GM23338 (cell line): ENCODE results near the gene VSIR. TPM values are rescaled to one million over a fixed set of nuclear protein-coding genes. Genes with fewer than 3 reads are reported as not detected.

Experiments used
- ATAC-seq: fragments of 200-7000 bp; cut with Tn5 transposase; 3 replicates; pipeline ENCODE4 v1.9.1; 2020
- DNase-seq: peaks from one replicate; pipeline ENCODE4 v3.0.0-alpha.2; 2015; ENCODE audit warnings: low spot score
- H2AFZ ChIP-seq: fragments of 200-600 bp; sonication (generic); 2 replicates; pipeline ENCODE4 v1.8.0; 2016; ENCODE audit warnings: antibody characterized with exemption, mild to moderate bottlenecking, moderate library complexity
- H3F3A ChIP-seq: fragments of 200-600 bp; sonication (generic); replicated peaks from 2 replicates; pipeline ENCODE4 v1.8.0; 2017; ENCODE audit warnings: antibody characterized with exemption, mixed run types, low read depth
- H3K27ac ChIP-seq: fragments of 200-600 bp; sonication (generic); 2 replicates; pipeline ENCODE4 v1.6.1; 2016; ENCODE audit warnings: low read depth
- H3K27me3 ChIP-seq: fragments of 200-600 bp; sonication (generic); 2 replicates; pipeline ENCODE4 v1.8.0; 2016; ENCODE audit warnings: mild to moderate bottlenecking, mixed run types, moderate library complexity; ENCODE audit not compliant: insufficient read depth
- H3K36me3 ChIP-seq: fragments of 200-600 bp; sonication (generic); 2 replicates; pipeline ENCODE4 v1.8.0; 2016; ENCODE audit warnings: mild to moderate bottlenecking; ENCODE audit not compliant: insufficient read depth
- H3K4me1 ChIP-seq: fragments of 200-600 bp; sonication (generic); 2 replicates; pipeline ENCODE4 v1.8.0; 2016; ENCODE audit warnings: mild to moderate bottlenecking, moderate library complexity; ENCODE audit not compliant: insufficient read depth
- H3K4me2 ChIP-seq: fragments of 200-600 bp; sonication (generic); 2 replicates; pipeline ENCODE4 v1.7.1; 2017; ENCODE audit warnings: mixed run types
- H3K4me3 ChIP-seq: fragments of 200-600 bp; sonication (generic); 2 replicates; pipeline ENCODE4 v1.6.1; 2016; ENCODE audit warnings: mixed run types
- H3K79me2 ChIP-seq: fragments of 200-600 bp; sonication (generic); replicated peaks from 2 replicates; pipeline ENCODE4 v1.8.0; 2017; ENCODE audit warnings: mild to moderate bottlenecking; ENCODE audit not compliant: insufficient read depth
- H3K9me2 ChIP-seq: fragments of 200-600 bp; sonication (generic); 2 replicates; pipeline ENCODE4 v1.8.0; 2017; ENCODE audit not compliant: insufficient read depth
- H4K20me1 ChIP-seq: fragments of 200-600 bp; sonication (generic); replicated peaks from 2 replicates; pipeline ENCODE4 v1.8.0; 2017; ENCODE audit warnings: mild to moderate bottlenecking; ENCODE audit not compliant: insufficient read depth
- H3K27ac Mint-ChIP-seq: 2 replicates; pipeline ENCODE4 v1.8.0; 2020; ENCODE audit warnings: inconsistent platforms, mild to moderate bottlenecking, moderate library complexity, mixed read lengths
- H3K27me3 Mint-ChIP-seq: 3 replicates; pipeline ENCODE4 v1.8.0; 2022; ENCODE audit warnings: low read depth, mild to moderate bottlenecking, moderate library complexity, mixed read lengths, inconsistent platforms; ENCODE audit not compliant: insufficient read depth, poor library complexity
- H3K36me3 Mint-ChIP-seq: 3 replicates; pipeline ENCODE4 v1.8.0; 2021; ENCODE audit warnings: low read depth, mild to moderate bottlenecking, inconsistent platforms, moderate library complexity, mixed read lengths
- H3K4me1 Mint-ChIP-seq: 3 replicates; pipeline ENCODE4 v1.8.0; 2020; ENCODE audit warnings: mild to moderate bottlenecking, inconsistent platforms, mixed read lengths
- H3K4me3 Mint-ChIP-seq: 3 replicates; pipeline ENCODE4 v1.8.0; 2021; ENCODE audit warnings: moderate library complexity, mild to moderate bottlenecking, inconsistent platforms, mixed read lengths
- H3K9me3 Mint-ChIP-seq: 3 replicates; pipeline ENCODE4 v1.8.0; 2020; ENCODE audit warnings: moderate library complexity, mild to moderate bottlenecking, inconsistent platforms, mixed read lengths
- CREB1 ChIP-seq: fragments of 250-450 bp; sonication (Bioruptor Pico); IDR thresholded peaks from 2 replicates; pipeline ENCODE4 v1.5.0; 2020; ENCODE audit warnings: low read depth, mild to moderate bottlenecking, moderate library complexity
- CTCF ChIP-seq, 2 experiments: fragments of 200-600 bp in 1 of 2; sonication (generic) in 1 of 2; conservative IDR thresholded peaks; 2 replicates each; pipeline versions ENCODE4 v1.5.1 to v1.6.1; 2016 to 2017; ENCODE audit warnings: antibody characterized with exemption in 2 of 2, low read depth in 2 of 2, mild to moderate bottlenecking in 2 of 2, moderate library complexity in 1 of 2
- EZH2 ChIP-seq: fragments of 200-600 bp; sonication (generic); IDR thresholded peaks from one replicate; pipeline ENCODE4 v1.8.0; 2017; ENCODE audit warnings: antibody characterized with exemption, mild to moderate bottlenecking, low read depth; ENCODE audit not compliant: unreplicated experiment
- EZH2phosphoT487 ChIP-seq: fragments of 200-600 bp; sonication (generic); IDR thresholded peaks from one replicate; pipeline ENCODE4 v1.8.1; 2018; ENCODE audit warnings: antibody characterized with exemption; ENCODE audit not compliant: unreplicated experiment
- JUNB ChIP-seq: IDR thresholded peaks from one replicate; pipeline ENCODE4 v1.6.1; 2016; ENCODE audit warnings: antibody characterized with exemption; ENCODE audit not compliant: unreplicated experiment
- NANOG ChIP-seq: IDR thresholded peaks from 2 replicates; pipeline ENCODE4 v1.6.1; 2016; ENCODE audit warnings: antibody characterized with exemption, borderline replicate concordance
- POLR2AphosphoS5 ChIP-seq: IDR thresholded peaks from 2 replicates; pipeline ENCODE4 v1.6.1; 2016; ENCODE audit warnings: antibody characterized with exemption, low read depth
- REST ChIP-seq: IDR thresholded peaks from one replicate; pipeline ENCODE4 v1.6.1; 2018; ENCODE audit warnings: antibody characterized with exemption; ENCODE audit not compliant: unreplicated experiment
- STAT1 ChIP-seq: IDR thresholded peaks from one replicate; pipeline ENCODE4 v1.6.1; 2016; ENCODE audit warnings: antibody characterized with exemption; ENCODE audit not compliant: unreplicated experiment
- ZNF114 ChIP-seq: fragments of 250-450 bp; sonication (Bioruptor Pico); IDR thresholded peaks from 2 replicates; pipeline ENCODE4 v1.5.0; 2020; ENCODE audit warnings: mild to moderate bottlenecking, moderate library complexity
- ZNF331 ChIP-seq: fragments of 250-450 bp; sonication (Bioruptor Pico); IDR thresholded peaks from 2 replicates; pipeline ENCODE4 v1.5.0; 2020; ENCODE audit warnings: low read depth, mild to moderate bottlenecking, moderate library complexity
- polyA plus RNA-seq: library from polyadenylated mRNA; unstranded; fragments of >200 nt; fragmentation: Nextera tagmentation; extraction: Ambion mirVana; gene quantifications from 2 replicates; pipeline ENCODE4 v1.2.1, GENCODE V29; 2016
- total RNA-seq: library from RNA; depleted of rRNA; stranded (reverse); fragments of >200 nt; shearing (Covaris generic); gene quantifications from 2 replicates; pipeline ENCODE4 v1.2.3, GENCODE V29; 2014
- TF ChIP-seq, protein P1 (sequence below): fragments of 250-450 bp; sonication (Bioruptor Pico); IDR thresholded peaks from 2 replicates; pipeline ENCODE4 v1.5.0; 2020; ENCODE audit warnings: mild to moderate bottlenecking, moderate library complexity
- TF ChIP-seq, protein P2 (sequence below): IDR thresholded peaks from 2 replicates; pipeline ENCODE4 v1.6.1; 2016; ENCODE audit warnings: antibody characterized with exemption

VSIR gene
- total and polyA plus RNA-seq, 2 experiments from 2014 or later = 0.10 to 0.74 TPM

DNA sequence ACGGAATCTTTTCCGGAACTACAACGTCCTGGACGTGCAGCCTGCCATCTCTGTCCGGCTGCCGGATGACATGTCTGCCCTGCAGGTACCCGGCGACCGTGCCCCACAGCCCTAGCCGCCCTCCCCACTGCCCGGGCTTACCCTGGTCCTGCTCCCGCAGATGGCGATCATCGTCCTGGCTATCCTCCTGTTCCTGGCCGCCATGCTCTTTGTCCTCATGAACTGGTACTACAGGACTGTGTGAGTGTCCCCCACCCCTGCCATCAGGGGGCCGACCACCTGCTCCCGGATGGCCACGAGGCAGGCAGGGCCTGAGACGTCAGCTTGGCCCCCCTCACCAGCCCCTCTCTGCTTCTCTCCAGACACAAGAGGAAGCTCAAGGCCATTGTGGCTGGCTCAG is 38.0 kb upstream of the VSIR start:
- H3K4me2 ChIP-seq = no peak overlapping the region
- no peak overlapping the region for H3K4me3 ChIP-seq
- H3K79me2 ChIP-seq = no peaks in the 10 kb centered on the region
- no peak overlapping the region for H3K27ac ChIP-seq
- Mint-ChIP-seq H3K36me3 (peaks cover 15% of the 10 kb centered on the region), H3K27me3 (peaks cover 7% of the 10 kb centered on the region), H3K27ac (no peak overlapping the region), H3K4me3 (no peak overlapping the region), H3K9me3 (no peaks in the 10 kb centered on the region; the same call in 1 of the 3 replicates), H3K4me1 (peaks cover 2% of the 10 kb centered on the region; the same call in 2 of the 3 replicates)
- ATAC-seq = no peak
- peaks cover 5% of the 10 kb centered on the region for H3K36me3 ChIP-seq
- H3F3A ChIP-seq = no peaks in the 10 kb centered on the region
- no peak overlapping the region for H2AFZ ChIP-seq
- TF ChIP-seq CTCF (conservative IDR thresholded peaks at IDR 0.05; ENCODE audit: low read depth in 2 of 2) (no peak), ZNF331 (no peak), STAT1 (no peak), JUNB (no peak), EZH2 (no peak), REST (no peak), POLR2AphosphoS5 (no peak), ZNF114 (CRISPR knock-in tag) (no peak), EZH2phosphoT487 (no peak), NANOG (no peak), CREB1 (CRISPR knock-in tag) (no peak)
- TF ChIP-seq, protein P1, sequence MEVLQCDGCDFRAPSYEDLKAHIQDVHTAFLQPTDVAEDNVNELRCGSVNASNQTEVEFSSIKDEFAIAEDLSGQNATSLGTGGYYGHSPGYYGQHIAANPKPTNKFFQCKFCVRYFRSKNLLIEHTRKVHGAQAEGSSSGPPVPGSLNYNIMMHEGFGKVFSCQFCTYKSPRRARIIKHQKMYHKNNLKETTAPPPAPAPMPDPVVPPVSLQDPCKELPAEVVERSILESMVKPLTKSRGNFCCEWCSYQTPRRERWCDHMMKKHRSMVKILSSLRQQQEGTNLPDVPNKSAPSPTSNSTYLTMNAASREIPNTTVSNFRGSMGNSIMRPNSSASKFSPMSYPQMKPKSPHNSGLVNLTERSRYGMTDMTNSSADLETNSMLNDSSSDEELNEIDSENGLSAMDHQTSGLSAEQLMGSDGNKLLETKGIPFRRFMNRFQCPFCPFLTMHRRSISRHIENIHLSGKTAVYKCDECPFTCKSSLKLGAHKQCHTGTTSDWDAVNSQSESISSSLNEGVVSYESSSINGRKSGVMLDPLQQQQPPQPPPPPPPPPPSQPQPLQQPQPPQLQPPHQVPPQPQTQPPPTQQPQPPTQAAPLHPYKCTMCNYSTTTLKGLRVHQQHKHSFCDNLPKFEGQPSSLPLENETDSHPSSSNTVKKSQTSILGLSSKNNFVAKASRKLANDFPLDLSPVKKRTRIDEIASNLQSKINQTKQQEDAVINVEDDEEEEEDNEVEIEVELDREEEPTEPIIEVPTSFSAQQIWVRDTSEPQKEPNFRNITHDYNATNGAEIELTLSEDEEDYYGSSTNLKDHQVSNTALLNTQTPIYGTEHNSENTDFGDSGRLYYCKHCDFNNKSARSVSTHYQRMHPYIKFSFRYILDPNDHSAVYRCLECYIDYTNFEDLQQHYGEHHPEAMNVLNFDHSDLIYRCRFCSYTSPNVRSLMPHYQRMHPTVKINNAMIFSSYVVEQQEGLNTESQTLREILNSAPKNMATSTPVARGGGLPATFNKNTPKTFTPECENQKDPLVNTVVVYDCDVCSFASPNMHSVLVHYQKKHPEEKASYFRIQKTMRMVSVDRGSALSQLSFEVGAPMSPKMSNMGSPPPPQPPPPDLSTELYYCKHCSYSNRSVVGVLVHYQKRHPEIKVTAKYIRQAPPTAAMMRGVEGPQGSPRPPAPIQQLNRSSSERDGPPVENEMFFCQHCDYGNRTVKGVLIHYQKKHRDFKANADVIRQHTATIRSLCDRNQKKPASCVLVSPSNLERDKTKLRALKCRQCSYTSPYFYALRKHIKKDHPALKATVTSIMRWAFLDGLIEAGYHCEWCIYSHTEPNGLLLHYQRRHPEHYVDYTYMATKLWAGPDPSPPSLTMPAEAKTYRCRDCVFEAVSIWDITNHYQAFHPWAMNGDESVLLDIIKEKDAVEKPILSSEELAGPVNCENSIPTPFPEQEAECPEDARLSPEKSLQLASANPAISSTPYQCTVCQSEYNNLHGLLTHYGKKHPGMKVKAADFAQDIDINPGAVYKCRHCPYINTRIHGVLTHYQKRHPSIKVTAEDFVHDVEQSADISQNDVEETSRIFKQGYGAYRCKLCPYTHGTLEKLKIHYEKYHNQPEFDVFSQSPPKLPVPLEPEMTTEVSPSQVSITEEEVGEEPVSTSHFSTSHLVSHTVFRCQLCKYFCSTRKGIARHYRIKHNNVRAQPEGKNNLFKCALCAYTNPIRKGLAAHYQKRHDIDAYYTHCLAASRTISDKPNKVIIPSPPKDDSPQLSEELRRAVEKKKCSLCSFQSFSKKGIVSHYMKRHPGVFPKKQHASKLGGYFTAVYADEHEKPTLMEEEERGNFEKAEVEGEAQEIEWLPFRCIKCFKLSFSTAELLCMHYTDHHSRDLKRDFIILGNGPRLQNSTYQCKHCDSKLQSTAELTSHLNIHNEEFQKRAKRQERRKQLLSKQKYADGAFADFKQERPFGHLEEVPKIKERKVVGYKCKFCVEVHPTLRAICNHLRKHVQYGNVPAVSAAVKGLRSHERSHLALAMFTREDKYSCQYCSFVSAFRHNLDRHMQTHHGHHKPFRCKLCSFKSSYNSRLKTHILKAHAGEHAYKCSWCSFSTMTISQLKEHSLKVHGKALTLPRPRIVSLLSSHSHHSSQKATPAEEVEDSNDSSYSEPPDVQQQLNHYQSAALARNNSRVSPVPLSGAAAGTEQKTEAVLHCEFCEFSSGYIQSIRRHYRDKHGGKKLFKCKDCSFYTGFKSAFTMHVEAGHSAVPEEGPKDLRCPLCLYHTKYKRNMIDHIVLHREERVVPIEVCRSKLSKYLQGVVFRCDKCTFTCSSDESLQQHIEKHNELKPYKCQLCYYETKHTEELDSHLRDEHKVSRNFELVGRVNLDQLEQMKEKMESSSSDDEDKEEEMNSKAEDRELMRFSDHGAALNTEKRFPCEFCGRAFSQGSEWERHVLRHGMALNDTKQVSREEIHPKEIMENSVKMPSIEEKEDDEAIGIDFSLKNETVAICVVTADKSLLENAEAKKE (CRISPR knock-in tag) = no peak
- TF ChIP-seq, protein P2, sequence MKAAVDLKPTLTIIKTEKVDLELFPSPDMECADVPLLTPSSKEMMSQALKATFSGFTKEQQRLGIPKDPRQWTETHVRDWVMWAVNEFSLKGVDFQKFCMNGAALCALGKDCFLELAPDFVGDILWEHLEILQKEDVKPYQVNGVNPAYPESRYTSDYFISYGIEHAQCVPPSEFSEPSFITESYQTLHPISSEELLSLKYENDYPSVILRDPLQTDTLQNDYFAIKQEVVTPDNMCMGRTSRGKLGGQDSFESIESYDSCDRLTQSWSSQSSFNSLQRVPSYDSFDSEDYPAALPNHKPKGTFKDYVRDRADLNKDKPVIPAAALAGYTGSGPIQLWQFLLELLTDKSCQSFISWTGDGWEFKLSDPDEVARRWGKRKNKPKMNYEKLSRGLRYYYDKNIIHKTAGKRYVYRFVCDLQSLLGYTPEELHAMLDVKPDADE = no peak
- no peaks in the 10 kb centered on the region for H3K27me3 ChIP-seq
- no peaks in the 10 kb centered on the region; the same call in 1 of the 2 replicates for H4K20me1 ChIP-seq
- DNase-seq = no peak
- no peaks in the 10 kb centered on the region for H3K9me2 ChIP-seq
- H3K4me1 ChIP-seq = no peaks in the 10 kb centered on the region
